Right lobe of liver (tissue), 4 donors: Measurements from ENCODE around the gene RNMT.

Experiments
- CTCF ChIP-seq, 4 donors: fragments of 200-600 bp in 3 of 4; fragments of 450-650 bp in 1 of 4; IDR thresholded peaks; one replicate each; pipeline versions ENCODE4 v1.5.1 to v1.8.0; 2016 to 2022; ENCODE audit warnings: antibody characterized with exemption in 4 of 4, mild to moderate bottlenecking in 2 of 4
- POLR2A ChIP-seq: fragments of 450-650 bp; IDR thresholded peaks from one replicate; pipeline ENCODE4 v1.6.1; 2017; ENCODE audit warnings: antibody characterized with exemption, mild to moderate bottlenecking
- donor health status: DM: no; HTN: no; CAD: no.
- donor health status: DM: no; HTN: no; CAD: no.
- donor health status: DM: no; HTN: yes; CAD: no.

DNA sequence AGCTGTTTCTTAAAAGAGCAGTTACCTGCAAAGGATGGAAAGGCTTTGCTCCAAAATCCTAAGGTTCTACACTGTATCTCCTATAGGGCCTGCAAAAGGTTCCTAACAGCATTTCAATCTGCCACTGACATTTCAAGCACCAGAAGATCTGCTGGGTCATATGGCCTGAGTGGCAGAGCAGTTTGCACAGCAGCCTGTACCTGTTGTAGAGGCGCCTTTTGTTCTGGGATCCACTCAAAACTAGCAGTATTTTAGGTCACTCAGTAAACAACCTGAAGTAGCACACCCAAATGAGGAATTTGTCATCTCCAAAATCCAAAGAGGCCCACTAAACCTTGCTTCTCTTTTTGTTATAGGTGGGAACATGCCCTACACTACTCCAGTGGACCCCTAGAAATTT is 6.3 kb upstream of the RNMT start:
- TF ChIP-seq POLR2A, result no peak
- no peak for TF ChIP-seq CTCF (IDR thresholded peaks at IDR 0.05)
